ENCODE measurements around the gene AP2A2.
A peak's percentile ranks its signal among the peaks of the same experiment; 100 is the strongest.

Gene AP2A2

DNA sequence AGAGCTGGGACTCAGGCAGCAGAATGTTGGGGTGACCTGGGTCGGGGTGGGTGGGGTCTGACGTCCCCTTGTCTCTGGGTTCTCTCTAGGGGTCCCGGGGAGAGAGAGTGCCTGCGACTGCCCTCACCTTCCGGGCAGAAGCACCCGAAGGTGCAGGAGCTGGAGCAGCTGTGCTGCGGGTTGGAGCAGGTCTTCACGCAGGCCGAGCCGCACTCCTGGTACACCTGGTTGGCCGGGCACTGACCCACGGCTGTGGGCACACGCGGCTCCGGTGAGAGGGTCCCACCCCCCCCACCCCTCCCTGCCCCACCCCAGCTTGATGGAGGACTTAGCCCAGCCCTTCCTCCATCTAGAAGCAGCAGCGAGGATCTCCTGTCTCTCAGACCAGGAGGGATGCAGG is 104.4 kb downstream of the AP2A2 start:
- H3K27me3 Mint-ChIP-seq = no peaks in the 10 kb centered on the region
- no peaks in the 10 kb centered on the region for H3K9me3 Mint-ChIP-seq (ENCODE audit: low read depth)
- H3K27ac Mint-ChIP-seq = no peak overlapping the region
- H3K4me1 Mint-ChIP-seq (ENCODE audit: low read depth) = no peaks in the 10 kb centered on the region
- no peak overlapping the region for H3K4me3 Mint-ChIP-seq
- no peaks in the 10 kb centered on the region for H3K36me3 Mint-ChIP-seq

DNA sequence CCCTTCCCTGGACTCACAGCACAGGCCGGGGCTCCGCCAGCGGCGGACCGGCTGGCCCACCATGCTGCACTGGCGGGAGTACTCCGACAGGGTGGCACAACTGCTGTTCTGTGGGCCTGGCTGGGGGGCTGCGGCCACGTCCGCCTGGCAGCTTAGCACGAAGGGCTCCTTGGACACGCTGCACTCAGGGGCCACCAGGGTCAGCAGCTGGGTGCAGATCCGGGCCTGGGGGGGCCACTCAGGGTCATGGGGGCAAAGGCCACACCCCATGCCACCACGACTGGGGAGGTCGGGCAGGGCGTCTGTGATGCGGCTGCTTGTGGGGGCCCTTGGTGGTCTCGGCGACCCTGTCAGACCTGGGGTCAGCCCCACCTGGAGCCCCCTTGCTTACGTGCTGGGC is 104.9 kb downstream of the AP2A2 start:
- Mint-ChIP-seq H3K4me3 (no peak overlapping the region), H3K27me3 (no peaks in the 10 kb centered on the region), H3K4me1 (ENCODE audit: low read depth) (no peaks in the 10 kb centered on the region), H3K36me3 (no peaks in the 10 kb centered on the region), H3K9me3 (ENCODE audit: low read depth) (no peaks in the 10 kb centered on the region), H3K27ac (no peak overlapping the region)

DNA sequence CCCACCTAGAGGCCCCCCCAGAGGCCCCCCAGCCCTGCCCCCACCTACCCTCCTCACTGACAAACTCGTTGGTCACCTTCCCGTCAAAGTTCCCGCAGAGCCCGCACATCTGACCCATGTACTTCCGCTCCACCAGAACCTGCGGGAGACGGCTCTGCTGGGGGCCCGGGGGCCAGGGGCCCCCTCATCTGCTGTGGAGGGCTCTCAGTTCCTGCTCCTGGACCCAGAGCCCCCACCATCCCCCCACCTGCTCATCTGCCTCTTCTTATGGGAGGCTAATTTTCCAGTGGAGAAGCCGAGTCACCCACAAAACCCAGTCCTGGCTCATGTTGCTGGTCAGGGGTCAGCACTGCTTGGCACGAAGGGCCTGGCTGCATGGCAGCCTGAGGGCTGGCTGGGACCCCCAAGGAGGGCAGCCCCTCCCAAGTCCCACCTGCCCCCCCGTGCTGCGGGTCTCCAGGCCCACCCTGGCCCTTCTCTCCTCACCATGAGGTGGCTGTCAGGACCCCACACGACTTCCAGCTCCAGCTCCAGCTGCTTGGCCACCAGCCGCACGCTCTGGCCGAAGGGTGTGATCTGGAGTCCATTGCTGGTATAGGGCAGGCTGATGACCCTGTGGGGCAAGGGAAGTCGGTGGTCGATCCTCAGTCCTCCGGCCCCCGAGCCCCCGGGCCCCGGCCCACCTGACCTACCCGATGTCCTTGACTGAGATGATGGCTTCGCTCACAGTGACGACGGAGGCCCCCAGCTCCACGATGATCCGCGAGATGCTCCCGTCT is 105.6 kb downstream of the AP2A2 start:
- H3K4me1 Mint-ChIP-seq (ENCODE audit: low read depth) = no peaks in the 10 kb centered on the region

DNA sequence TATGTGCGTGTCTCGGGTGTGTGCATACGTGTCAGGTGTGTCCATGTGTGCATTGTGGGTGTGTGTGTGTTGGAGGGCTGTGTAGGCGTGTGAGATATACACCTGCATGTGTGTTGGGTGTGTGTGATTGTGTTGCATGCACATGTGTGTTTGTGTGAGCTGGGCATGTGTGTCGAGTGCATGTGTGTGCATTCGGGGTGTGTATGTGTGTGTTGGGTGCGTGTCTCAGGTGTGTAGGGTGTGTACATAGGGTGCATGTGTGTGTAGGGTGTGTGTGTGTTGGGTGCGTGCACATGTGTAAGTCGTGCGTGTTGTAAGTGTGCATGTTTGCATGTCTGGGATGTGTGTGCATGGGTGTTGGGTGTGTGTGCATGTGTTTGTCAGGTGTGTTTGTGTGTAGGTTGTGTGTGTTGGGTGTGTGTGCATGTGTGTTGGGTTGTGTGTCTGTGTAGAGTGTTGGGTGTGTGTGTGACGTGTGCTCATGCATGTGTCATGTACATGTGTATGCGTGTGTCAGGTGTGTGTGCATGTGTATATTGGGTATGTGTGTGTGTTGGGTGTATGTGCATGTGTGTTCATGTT is 106.7 kb downstream of the AP2A2 start:
- Mint-ChIP-seq H3K27me3 (no peaks in the 10 kb centered on the region), H3K9me3 (ENCODE audit: low read depth) (no peaks in the 10 kb centered on the region), H3K4me1 (ENCODE audit: low read depth) (no peaks in the 10 kb centered on the region), H3K27ac (peak overlapping the region; percentile 12), H3K4me3 (no peak overlapping the region), H3K36me3 (no peaks in the 10 kb centered on the region)

More for the DNA sequence above, 105.6 kb downstream of the AP2A2 start:
- no peaks in the 10 kb centered on the region for H3K36me3 Mint-ChIP-seq
- H3K9me3 Mint-ChIP-seq (ENCODE audit: low read depth) = no peaks in the 10 kb centered on the region
- no peaks in the 10 kb centered on the region for H3K27me3 Mint-ChIP-seq
- no peak overlapping the region for H3K4me3 Mint-ChIP-seq
- H3K27ac Mint-ChIP-seq = no peak overlapping the region

DNA sequence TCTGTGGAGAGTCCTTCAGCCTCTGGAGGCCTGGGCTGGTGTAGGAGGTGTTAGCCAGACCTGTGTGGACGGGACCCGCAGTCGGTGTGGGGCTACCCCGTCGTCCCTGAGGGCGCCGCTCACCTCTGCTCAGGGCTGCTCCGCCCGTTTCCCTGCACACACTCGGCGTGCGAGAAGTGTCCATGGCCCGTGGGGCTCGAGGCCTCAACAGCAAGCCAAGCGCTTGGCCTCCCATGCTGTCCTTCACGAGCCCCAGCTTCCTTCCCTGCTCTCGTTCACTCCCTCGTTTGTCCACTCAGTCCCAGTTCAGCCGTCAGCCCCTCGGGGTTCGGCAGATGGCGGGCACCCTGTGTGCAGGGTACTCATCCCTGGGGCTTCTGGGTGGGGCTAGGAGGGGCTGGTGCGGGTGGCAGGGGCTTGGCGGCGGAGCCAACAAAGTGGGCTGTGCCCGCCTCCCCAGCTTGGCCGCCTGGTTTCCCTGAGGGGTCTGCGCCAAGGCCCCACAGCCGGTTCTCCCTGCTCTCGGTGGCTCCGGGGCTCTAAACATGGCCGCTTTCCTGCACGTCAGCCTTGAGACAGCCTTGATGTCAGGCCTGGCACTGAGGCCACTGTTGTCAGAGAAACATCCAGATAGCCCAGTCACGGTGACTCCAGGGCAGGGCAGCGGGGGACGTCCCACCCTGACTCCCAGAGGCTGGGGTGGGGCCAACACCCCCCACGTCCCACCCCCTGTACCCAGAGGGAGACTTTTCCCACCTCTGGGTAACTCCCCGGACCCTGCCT is 107.5 kb downstream of the AP2A2 start:
- H3K4me1 Mint-ChIP-seq (ENCODE audit: low read depth) = no peaks in the 10 kb centered on the region
- H3K27me3 Mint-ChIP-seq = no peaks in the 10 kb centered on the region
- no peak overlapping the region for H3K27ac Mint-ChIP-seq
- H3K4me3 Mint-ChIP-seq = no peak overlapping the region
- no peaks in the 10 kb centered on the region for H3K9me3 Mint-ChIP-seq (ENCODE audit: low read depth)
- no peaks in the 10 kb centered on the region for H3K36me3 Mint-ChIP-seq

DNA sequence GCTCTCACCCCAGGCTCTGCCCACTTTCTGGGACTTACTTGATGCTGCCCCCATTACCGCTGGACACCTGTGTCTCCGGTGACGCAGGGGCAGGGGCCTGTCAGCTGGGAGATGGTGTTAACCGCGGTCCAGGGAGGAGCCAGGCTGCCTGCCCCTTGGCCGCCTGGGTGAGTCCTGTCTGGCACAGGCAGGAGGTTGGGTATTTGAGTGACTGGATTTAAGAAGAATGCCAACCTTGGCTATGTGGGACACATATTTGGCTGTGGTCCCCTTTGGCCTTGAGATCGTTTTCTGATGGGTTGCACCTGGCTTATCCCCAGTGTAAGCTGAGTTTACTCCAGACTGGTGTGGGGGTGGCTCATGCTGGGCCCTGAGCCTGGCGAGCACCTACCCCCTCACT is 108.3 kb downstream of the AP2A2 start:
- Mint-ChIP-seq H3K27ac (no peak overlapping the region), H3K4me1 (ENCODE audit: low read depth) (no peaks in the 10 kb centered on the region), H3K9me3 (ENCODE audit: low read depth) (no peaks in the 10 kb centered on the region), H3K27me3 (no peaks in the 10 kb centered on the region), H3K4me3 (no peak overlapping the region), H3K36me3 (no peaks in the 10 kb centered on the region)

DNA sequence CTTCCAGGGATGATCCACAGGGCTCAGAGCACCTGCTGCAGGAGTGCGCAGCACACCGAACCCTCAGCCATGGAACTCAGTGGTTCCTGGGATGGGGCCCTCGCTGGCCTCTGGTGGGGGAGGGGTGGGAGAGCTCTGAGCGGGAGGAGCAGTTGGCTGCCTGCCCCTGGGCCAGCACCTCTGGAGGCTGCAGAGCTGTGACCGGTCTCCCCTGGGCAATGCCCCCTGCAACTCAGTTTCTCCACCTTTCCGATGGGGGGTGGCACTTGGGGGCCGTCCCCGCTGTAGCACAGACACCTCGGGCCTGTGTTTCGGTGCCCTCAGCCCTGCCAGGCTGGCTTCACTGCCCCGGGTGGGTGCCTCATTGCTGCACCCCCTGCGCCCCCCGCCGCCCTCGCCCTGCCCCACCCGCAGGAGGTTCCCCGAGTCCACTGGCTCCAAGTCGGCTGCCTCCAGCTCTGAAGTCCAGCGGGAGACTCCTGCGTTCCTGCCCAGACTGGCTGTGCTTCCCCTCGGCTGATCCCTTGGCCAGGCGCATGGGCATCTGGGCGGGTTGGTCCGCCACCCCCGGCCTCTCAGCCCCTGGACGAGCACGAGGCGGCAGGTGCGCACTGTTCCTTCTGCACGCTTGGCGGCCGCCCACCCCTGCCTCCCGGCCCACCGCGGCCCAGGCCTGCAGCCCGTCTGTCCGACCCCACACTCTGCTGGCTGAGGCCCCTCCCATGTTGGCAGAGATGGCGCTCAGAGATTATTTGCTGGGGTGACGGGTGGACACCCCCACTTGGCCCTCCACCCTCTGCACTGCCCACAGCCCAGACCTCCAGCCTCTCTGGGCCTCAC is 109.0 kb downstream of the AP2A2 start:
- Mint-ChIP-seq H3K4me1 (ENCODE audit: low read depth) (no peaks in the 10 kb centered on the region), H3K4me3 (no peak overlapping the region), H3K27ac (no peak overlapping the region), H3K36me3 (no peaks in the 10 kb centered on the region), H3K27me3 (no peaks in the 10 kb centered on the region), H3K9me3 (ENCODE audit: low read depth) (no peaks in the 10 kb centered on the region)

DNA sequence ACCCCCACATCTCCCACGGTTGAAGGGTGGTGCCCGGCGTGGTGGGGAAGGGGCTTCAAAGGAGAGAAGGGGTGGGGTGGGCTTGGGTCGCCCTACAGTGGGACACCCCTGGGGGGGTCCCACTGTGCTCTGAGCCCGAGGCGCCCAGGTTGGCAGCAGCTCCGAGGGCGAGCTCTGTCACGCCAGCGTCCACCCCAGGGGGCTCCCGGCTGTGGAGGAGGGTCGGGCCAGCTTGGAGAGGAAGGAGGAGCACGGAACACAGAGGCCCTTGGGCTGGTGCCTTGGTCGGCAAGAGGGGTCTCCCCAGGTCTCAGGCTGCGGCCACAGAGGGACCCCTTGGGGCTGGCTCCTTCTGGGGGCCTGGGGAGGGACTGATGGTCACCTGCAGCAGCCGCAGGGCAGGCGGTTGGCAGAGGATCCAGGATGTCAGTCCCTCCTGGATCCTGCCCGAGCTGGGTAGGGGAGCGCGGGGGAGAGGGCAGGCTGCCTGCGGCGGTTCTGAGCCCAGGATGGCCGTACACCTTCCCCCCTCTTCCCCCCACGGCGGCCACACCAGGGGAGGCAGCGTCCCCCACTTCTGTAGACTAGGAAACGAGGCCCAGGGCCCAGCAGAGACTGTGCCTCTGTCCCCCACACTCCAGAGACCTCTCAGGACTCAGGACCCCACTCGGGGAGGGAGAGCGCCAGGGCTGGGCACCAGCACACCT is 110.1 kb downstream of the AP2A2 start:
- H3K27ac Mint-ChIP-seq = no peak overlapping the region
- no peaks in the 10 kb centered on the region for H3K36me3 Mint-ChIP-seq
- no peaks in the 10 kb centered on the region for H3K9me3 Mint-ChIP-seq (ENCODE audit: low read depth)
- no peaks in the 10 kb centered on the region for H3K27me3 Mint-ChIP-seq
- no peak overlapping the region for H3K4me3 Mint-ChIP-seq
- no peaks in the 10 kb centered on the region for H3K4me1 Mint-ChIP-seq (ENCODE audit: low read depth)

DNA sequence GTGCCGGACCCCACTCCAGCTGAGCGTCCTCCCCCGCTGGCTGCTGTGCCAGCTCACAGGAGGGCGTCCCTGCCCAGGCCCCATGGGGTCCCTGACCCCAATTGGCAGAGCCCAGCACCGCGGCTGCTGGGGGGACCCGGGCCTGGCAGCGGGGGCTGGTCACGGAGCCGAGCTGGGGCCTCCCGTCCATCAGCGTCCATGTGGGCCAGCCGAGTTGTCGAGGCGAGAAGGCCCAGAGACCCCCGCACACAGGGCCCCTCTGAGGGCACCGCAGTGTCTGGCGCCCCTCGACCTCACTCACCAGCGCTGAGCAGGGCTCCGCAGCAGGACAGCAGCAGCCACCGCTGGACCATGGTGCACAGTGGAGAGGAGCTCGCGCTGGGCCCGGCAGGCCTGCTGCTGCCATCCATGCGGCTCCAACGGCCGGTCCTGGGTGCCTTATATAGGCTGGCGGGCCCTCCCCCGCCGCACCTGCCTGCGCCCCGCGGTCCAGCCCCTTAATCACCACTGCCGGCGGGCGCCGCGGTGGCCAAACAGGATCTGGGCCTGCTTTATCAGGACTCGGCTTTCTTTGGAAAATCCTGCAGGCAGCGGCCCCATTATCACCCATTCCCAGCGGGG is 110.7 kb downstream of the AP2A2 start, which contains the start of gene MUC6:
Gene MUC6 (minus strand): TSS at position 416 of the 621 bp plus-strand sequence. CDS start 63 bp downstream, at position 353.
- Mint-ChIP-seq H3K36me3 (no peaks in the 10 kb centered on the region), H3K4me1 (ENCODE audit: low read depth) (no peaks in the 10 kb centered on the region), H3K27me3 (no peaks in the 10 kb centered on the region), H3K4me3 (no peak within 1 kb of the TSS), H3K9me3 (ENCODE audit: low read depth) (no peaks in the 10 kb centered on the region), H3K27ac (no peak within 1 kb of the TSS)

DNA sequence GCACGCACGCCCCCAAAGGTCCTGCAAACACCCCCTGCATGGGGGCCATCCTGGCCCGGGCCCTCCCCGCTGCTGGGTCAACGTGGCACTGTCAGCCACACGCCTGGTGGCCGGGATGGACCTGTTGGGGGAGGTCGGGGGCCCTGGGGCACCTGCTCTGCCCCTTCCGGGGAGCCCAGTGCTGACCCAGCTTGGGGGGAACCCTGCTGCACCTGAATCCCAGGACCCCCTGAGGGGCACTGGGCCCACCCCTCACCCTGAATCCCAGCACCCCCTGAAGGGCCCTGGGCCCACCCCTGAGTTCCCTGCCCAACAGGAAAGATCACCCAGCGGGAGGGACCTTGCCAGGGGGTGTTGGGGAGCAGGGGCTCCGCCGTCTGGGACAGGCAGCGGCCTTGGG is 111.3 kb downstream of the AP2A2 start:
- H3K9me3 Mint-ChIP-seq (ENCODE audit: low read depth) = no peaks in the 10 kb centered on the region
- H3K4me3 Mint-ChIP-seq = no peak overlapping the region
- H3K27ac Mint-ChIP-seq = no peak overlapping the region
- H3K36me3 Mint-ChIP-seq = no peaks in the 10 kb centered on the region
- H3K4me1 Mint-ChIP-seq (ENCODE audit: low read depth) = no peaks in the 10 kb centered on the region
- no peaks in the 10 kb centered on the region for H3K27me3 Mint-ChIP-seq

DNA sequence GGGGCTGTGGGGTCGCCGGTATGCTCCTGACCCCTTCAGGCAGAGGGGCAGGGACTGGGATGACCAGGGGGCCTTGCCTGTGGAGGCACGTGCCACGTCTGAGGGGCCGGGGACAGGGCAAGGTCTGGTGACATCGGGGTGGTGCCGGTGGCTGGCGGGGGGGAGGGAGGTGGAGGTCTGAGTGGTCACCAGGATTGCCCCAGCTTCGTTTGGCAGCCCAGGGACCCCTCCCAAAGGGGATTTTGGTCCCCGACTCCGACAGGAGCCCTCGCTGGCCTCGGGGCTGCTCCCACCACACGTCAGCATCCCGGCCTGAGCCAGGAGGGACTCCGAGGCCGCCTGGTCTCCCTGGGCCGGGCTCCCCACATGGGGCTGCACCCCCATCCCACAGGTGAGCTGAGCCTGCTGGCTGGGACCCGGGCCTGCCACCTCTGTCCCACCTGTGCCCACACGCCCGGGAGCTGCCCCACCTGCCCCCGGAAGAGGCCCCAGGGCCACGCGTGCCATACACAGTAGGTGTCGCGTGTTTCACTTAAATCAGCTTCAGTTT is 111.9 kb downstream of the AP2A2 start:
- H3K4me1 Mint-ChIP-seq (ENCODE audit: low read depth) = no peaks in the 10 kb centered on the region
- no peaks in the 10 kb centered on the region for H3K27me3 Mint-ChIP-seq
- no peak overlapping the region for H3K27ac Mint-ChIP-seq
- H3K9me3 Mint-ChIP-seq (ENCODE audit: low read depth) = no peaks in the 10 kb centered on the region
- H3K4me3 Mint-ChIP-seq = no peak overlapping the region
- H3K36me3 Mint-ChIP-seq = no peaks in the 10 kb centered on the region

DNA sequence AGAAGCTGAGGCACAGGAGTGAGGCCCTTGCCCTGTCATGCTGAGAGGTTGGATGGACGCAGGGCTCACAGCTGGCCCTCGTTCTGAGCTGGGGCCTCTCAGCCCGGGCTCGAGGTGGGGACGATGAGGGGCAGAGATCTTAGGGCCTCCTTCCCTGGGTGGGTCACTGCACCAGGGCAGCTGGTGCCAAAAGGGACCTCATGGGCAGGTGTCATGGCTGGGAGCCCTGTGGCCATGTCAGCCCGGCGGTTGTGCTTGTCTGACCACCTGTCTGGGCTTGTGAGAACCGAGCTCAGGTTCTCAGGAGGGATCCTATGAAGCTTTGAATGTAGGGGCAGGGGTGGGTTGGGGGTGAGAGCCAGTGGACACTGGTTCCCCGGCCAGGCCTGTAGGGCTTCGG is 112.7 kb downstream of the AP2A2 start:
- Mint-ChIP-seq H3K36me3 (no peaks in the 10 kb centered on the region), H3K27me3 (no peaks in the 10 kb centered on the region), H3K4me1 (ENCODE audit: low read depth) (no peaks in the 10 kb centered on the region), H3K27ac (no peak overlapping the region), H3K9me3 (ENCODE audit: low read depth) (no peaks in the 10 kb centered on the region), H3K4me3 (no peak overlapping the region)

DNA sequence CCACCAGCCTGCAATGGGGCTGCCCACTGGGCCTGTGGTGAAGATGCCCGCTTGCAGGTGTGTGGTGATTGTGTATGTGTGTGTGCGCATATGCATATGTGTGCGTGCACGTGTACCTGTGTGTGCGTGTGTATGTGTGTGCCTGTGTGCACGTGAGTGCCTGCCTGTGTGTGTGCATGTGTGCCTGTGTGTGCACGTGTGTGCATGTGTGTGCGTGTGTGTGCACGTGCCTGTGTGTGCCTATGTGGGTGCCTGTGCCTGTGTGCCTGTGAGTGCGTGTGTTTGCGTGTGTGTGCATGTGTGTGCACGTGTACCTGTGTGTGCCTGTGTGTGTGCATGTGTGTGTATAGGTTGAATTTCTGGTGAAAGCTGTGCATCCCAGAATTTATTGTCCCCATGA is 113.3 kb downstream of the AP2A2 start:
- no peaks in the 10 kb centered on the region for H3K36me3 Mint-ChIP-seq
- peaks cover 1% of the 10 kb centered on the region for H3K27me3 Mint-ChIP-seq
- H3K9me3 Mint-ChIP-seq (ENCODE audit: low read depth) = no peaks in the 10 kb centered on the region
- H3K4me3 Mint-ChIP-seq = no peak overlapping the region
- H3K4me1 Mint-ChIP-seq (ENCODE audit: low read depth) = no peaks in the 10 kb centered on the region
- H3K27ac Mint-ChIP-seq = no peak overlapping the region

All from activated naive CD8-positive, alpha-beta T cell (primary cell).